OCI-LY7 (cell line): Measurements from ENCODE around the gene PAFAH2.

Source experiments
- CTCF ChIP-seq: fragments of 200-600 bp; sonication (generic); conservative IDR thresholded peaks from 2 replicates; pipeline ENCODE4 v1.5.1; 2014; ENCODE audit warnings: mild to moderate bottlenecking, antibody characterized with exemption, low read length, moderate library complexity, mixed read lengths
- EZH2phosphoT487 ChIP-seq: fragments of 200-600 bp; sonication (generic); IDR thresholded peaks from 2 replicates; pipeline ENCODE4 v1.6.1; 2018; ENCODE audit warnings: low read depth, borderline replicate concordance, mild to moderate bottlenecking, mixed run types, antibody characterized with exemption, low read length, moderate library complexity, mixed read lengths

GRCh38 chr1:26043765-26044164 is 45.9 kb upstream of the PAFAH2 start:
- TF ChIP-seq CTCF, result no peak
- no peak for TF ChIP-seq EZH2phosphoT487
